ENCODE data around the gene TTYH1. TPM values are rescaled to one million over a fixed set of nuclear protein-coding genes. Genes with fewer than 3 reads are reported as not detected.

TTYH1 gene
- total RNA-seq, 6 experiments from 2014 or later: 0.45 TPM; not detected in 5

DNA sequence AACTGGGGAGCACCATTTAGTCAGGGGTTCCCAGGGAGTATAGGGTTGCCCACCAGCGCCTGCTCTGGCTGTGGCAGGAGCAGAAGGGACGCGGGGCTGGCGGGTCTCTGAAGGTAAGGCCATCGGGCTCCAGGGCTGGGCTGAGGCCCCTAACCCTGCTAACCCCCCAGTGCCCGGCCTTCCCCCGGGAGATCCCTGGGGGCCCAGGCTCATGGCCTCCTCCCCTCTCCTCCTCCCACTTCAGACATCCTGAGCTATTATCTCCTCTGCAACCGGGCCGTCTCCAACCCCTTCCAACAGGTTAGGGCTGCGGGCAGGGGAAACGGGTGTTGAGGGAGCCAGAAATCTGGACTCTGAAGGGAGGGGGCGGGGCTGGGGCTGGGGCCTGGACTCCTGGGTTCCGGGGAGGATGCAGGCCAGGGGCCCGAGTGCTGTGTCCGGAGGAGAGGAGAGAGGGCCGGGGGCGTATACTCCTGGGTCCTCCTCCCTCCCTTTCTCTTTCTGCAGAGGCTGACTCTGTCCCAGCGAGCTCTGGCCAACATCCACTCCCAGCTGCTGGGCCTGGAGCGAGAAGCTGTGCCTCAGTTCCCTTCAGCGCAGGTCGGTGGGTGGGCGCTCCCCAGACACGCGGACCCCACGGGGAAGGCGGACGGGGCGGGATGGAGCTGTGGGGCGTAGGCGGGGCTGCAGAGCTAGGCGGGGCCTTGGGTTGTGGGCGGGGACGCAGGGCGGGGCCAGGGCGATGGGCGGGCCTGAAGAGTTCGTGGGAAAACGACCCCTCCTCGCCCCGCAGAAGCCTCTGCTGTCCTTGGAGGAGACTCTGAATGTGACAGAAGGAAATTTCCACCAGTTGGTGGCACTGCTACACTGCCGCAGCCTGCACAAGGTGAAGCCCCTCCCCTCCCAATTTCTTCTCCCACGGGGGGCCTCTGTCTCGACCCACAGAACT is 15.3 kb downstream of the TTYH1 start:
- no peak for DNase-seq
- Mint-ChIP-seq H3K27me3 (ENCODE audit: insufficient read depth) (peaks cover 19% of the 10 kb centered on the region), H3K9me3 (no peaks in the 10 kb centered on the region), H3K27ac (no peak overlapping the region), H3K4me3 (no peak overlapping the region), H3K36me3 (ENCODE audit: low read depth) (no peaks in the 10 kb centered on the region), H3K4me1 (ENCODE audit: low read depth) (no peaks in the 10 kb centered on the region; the same call in 1 of the 2 replicates)
- TF ChIP-seq, protein P1, sequence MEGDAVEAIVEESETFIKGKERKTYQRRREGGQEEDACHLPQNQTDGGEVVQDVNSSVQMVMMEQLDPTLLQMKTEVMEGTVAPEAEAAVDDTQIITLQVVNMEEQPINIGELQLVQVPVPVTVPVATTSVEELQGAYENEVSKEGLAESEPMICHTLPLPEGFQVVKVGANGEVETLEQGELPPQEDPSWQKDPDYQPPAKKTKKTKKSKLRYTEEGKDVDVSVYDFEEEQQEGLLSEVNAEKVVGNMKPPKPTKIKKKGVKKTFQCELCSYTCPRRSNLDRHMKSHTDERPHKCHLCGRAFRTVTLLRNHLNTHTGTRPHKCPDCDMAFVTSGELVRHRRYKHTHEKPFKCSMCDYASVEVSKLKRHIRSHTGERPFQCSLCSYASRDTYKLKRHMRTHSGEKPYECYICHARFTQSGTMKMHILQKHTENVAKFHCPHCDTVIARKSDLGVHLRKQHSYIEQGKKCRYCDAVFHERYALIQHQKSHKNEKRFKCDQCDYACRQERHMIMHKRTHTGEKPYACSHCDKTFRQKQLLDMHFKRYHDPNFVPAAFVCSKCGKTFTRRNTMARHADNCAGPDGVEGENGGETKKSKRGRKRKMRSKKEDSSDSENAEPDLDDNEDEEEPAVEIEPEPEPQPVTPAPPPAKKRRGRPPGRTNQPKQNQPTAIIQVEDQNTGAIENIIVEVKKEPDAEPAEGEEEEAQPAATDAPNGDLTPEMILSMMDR (IDR thresholded peaks at IDR 0.05): peak; percentile 20; the same call in 1 of the 2 replicates

DNA sequence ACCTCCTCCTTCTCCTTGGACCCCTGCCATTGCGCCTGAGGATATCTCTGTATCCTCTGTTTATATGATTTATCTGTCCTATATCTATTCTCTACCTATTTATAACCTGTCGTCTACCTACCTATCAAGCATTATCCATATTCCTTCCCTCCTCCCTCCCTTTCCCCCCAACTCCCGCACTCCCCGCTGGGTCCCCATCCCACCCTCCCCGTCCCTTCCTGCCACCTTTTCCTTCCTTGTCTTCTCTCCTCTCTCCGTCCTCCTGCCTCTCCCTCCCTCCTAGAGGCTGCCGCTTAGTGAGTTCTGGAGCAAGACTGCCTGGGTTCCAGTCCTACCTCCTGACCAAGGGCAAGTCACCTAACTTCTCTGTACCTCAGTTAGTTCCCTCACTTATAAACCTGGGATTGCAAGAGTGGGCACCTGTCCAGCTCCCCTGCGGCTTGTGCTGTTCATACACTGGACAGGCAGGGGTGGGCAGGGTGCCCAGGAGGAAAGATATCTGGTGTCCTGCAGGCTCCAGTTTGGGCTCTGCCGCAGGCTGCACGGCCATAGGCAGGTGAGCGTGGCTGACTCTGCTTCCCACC is 16.1 kb downstream of the TTYH1 start:
- Mint-ChIP-seq H3K4me1 (ENCODE audit: low read depth) (no peaks in the 10 kb centered on the region; the same call in 1 of the 2 replicates), H3K9me3 (no peaks in the 10 kb centered on the region), H3K36me3 (ENCODE audit: low read depth) (no peaks in the 10 kb centered on the region), H3K27ac (no peak overlapping the region), H3K4me3 (no peak overlapping the region), H3K27me3 (ENCODE audit: insufficient read depth) (peaks cover 16% of the 10 kb centered on the region)
- TF ChIP-seq, protein P1 (IDR thresholded peaks at IDR 0.05): 0 out of 2 replicates have a peak, but pooled peaks have one; percentile 2
- DNase-seq: no peak

DNA sequence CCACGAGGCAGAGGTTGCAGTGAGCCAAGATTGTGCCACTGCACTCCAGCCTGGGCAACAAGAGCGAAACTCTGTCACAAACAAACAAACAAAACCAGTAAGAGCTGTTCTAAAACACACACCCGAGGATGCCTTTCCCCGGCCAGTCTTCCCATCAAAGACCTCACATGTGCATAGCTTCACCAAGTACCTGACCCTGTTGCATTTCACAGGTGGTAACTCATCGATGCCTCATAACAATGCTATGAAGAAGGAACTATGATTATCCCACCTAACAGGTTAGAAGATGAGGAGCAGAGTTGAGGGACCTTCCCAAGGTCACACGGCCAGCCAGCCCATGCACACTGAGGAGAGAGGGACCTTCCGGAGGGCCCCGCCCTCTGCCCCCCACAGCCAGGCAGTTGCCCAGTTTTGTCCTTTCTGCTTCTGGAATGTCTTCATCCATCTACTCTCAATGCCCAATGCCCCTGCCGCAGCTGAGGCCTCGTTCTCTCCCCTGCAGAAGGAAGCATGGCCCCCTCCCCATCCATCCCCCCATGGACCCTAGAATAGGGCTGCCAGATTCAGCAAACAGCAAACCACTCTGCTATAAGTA is 17.0 kb downstream of the TTYH1 start:
- peaks cover 13% of the 10 kb centered on the region for H3K27me3 Mint-ChIP-seq (ENCODE audit: insufficient read depth)
- H3K27ac Mint-ChIP-seq: no peak overlapping the region
- no peak for DNase-seq

DNA sequence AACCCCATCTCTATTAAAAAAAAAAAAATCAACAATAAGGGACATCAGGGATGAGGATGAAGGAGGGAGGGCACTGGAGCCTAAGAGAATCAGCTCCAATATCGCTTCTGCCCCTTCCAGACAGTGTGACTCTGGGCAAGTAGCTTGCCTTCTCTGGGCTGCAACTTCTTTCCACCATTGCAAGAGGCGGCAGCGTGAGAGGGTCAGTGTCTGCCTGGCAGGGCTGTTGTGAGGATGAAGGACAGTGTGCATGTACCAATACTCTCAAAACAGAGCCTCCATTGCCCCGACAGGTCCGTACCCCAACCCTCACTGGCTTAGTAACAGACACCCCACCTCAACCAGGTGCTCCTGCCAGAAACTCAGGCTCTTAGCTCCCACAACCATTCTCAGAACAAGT is 18.4 kb downstream of the TTYH1 start:
- no peaks in the 10 kb centered on the region for H3K9me3 Mint-ChIP-seq
- no peak for DNase-seq
- H3K27ac Mint-ChIP-seq: no peak overlapping the region
- H3K4me3 Mint-ChIP-seq: no peak overlapping the region
- TF ChIP-seq, protein P1 (IDR thresholded peaks at IDR 0.05): no peak
- peaks cover 14% of the 10 kb centered on the region for H3K27me3 Mint-ChIP-seq (ENCODE audit: insufficient read depth)
- H3K4me1 Mint-ChIP-seq (ENCODE audit: low read depth): no peaks in the 10 kb centered on the region; the same call in 1 of the 2 replicates
- no peaks in the 10 kb centered on the region for H3K36me3 Mint-ChIP-seq (ENCODE audit: low read depth)

More for the DNA sequence above, 17.0 kb downstream of the TTYH1 start:
- TF ChIP-seq, protein P1 (IDR thresholded peaks at IDR 0.05): no peak
- H3K4me1 Mint-ChIP-seq (ENCODE audit: low read depth): no peaks in the 10 kb centered on the region; the same call in 1 of the 2 replicates
- H3K9me3 Mint-ChIP-seq: no peaks in the 10 kb centered on the region
- H3K4me3 Mint-ChIP-seq: no peak overlapping the region
- no peaks in the 10 kb centered on the region for H3K36me3 Mint-ChIP-seq (ENCODE audit: low read depth)

DNA sequence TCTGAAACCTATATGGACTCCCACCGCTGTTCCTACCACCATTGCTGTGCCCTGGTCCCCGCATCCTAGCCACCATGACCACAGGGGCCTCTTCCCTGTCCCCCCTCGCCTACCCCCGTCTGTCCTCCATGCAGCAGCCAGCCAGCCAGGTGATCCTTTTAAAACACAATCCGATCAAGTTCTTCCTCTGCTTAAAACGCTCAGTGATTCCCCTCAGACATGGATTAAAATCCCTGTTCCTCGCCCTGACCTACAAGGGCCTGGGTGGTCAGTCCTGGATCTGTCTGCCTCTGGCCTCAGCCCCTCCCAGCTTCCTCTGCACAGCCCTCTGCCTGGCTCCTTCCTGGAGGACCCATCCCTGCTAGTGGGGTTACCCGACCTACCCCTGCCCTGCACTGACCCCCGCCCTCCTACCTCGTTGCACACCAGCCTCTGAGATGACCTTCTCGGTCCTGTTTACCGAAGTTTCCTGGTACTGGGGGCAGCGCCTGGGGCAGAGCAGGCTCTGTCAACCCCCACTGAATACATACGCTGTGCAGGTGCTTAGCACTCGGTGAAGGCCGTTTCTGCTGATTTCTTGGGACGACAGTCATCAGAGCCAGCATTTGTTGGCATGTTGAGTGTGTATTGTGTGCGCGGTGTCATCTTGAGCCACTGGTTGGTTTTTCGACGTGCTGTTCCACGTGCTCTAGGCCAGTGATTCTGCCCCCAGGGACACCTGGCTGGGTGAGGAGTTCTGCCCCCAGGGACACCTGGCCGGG is 19.0 kb downstream of the TTYH1 start:
- no peak overlapping the region for H3K27ac Mint-ChIP-seq
- no peaks in the 10 kb centered on the region; the same call in 1 of the 2 replicates for H3K4me1 Mint-ChIP-seq (ENCODE audit: low read depth)
- no peak overlapping the region for H3K4me3 Mint-ChIP-seq
- TF ChIP-seq, protein P1 (IDR thresholded peaks at IDR 0.05): no peak
- DNase-seq: no peak
- peaks cover 11% of the 10 kb centered on the region for H3K27me3 Mint-ChIP-seq (ENCODE audit: insufficient read depth)
- H3K9me3 Mint-ChIP-seq: no peaks in the 10 kb centered on the region
- no peaks in the 10 kb centered on the region for H3K36me3 Mint-ChIP-seq (ENCODE audit: low read depth)
